Nephron progenitor cell (in vitro differentiated cells): ENCODE measurements around the gene ALDH9A1.
"Not testable (repeated sequence)": the region's sequence is repeated elsewhere in the genome, so short reads cannot be mapped to it uniquely, and the experiment has no call there.

Experiments used
- DNase-seq: peaks from one replicate; pipeline ENCODE4 v3.0.0; 2021
- H3K27ac Mint-ChIP-seq: 2 replicates; pipeline ENCODE4 v1.8.0; 2021; ENCODE audit warnings: mild to moderate bottlenecking, moderate library complexity, mixed read lengths
- H3K27me3 Mint-ChIP-seq: 2 replicates; pipeline ENCODE4 v1.8.0; 2021; ENCODE audit warnings: mild to moderate bottlenecking, low read depth, mixed read lengths; ENCODE audit not compliant: poor library complexity
- H3K36me3 Mint-ChIP-seq: 2 replicates; pipeline ENCODE4 v1.8.0; 2021; ENCODE audit warnings: low read depth, mixed read lengths
- H3K4me1 Mint-ChIP-seq: 2 replicates; pipeline ENCODE4 v1.8.0; 2021; ENCODE audit warnings: mixed read lengths
- H3K4me3 Mint-ChIP-seq: 2 replicates; pipeline ENCODE4 v1.8.0; 2021; ENCODE audit warnings: mild to moderate bottlenecking, moderate library complexity, mixed read lengths
- H3K9me3 Mint-ChIP-seq: 2 replicates; pipeline ENCODE4 v1.8.0; 2021; ENCODE audit warnings: mild to moderate bottlenecking, moderate library complexity, mixed read lengths
- TF ChIP-seq, protein P1 (sequence below): fragments of 200-600 bp; sonication (generic); IDR thresholded peaks from 2 replicates; pipeline ENCODE4 v1.5.0; 2021; ENCODE audit warnings: antibody characterized with exemption

The ALDH9A1 gene

GRCh38 chr1:165707984-165708706 lies 9.8 kb upstream of the ALDH9A1 start:
- no peaks in the 10 kb centered on the region for H3K4me1 Mint-ChIP-seq
- no peak overlapping the region for H3K27ac Mint-ChIP-seq
- DNase-seq = no peak
- no peaks in the 10 kb centered on the region for H3K36me3 Mint-ChIP-seq
- peaks cover 4% of the 10 kb centered on the region for H3K9me3 Mint-ChIP-seq
- TF ChIP-seq, protein P1, sequence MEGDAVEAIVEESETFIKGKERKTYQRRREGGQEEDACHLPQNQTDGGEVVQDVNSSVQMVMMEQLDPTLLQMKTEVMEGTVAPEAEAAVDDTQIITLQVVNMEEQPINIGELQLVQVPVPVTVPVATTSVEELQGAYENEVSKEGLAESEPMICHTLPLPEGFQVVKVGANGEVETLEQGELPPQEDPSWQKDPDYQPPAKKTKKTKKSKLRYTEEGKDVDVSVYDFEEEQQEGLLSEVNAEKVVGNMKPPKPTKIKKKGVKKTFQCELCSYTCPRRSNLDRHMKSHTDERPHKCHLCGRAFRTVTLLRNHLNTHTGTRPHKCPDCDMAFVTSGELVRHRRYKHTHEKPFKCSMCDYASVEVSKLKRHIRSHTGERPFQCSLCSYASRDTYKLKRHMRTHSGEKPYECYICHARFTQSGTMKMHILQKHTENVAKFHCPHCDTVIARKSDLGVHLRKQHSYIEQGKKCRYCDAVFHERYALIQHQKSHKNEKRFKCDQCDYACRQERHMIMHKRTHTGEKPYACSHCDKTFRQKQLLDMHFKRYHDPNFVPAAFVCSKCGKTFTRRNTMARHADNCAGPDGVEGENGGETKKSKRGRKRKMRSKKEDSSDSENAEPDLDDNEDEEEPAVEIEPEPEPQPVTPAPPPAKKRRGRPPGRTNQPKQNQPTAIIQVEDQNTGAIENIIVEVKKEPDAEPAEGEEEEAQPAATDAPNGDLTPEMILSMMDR = no peak
- H3K4me3 Mint-ChIP-seq = no peak overlapping the region
- H3K27me3 Mint-ChIP-seq = peaks cover 34% of the 10 kb centered on the region

DNA sequence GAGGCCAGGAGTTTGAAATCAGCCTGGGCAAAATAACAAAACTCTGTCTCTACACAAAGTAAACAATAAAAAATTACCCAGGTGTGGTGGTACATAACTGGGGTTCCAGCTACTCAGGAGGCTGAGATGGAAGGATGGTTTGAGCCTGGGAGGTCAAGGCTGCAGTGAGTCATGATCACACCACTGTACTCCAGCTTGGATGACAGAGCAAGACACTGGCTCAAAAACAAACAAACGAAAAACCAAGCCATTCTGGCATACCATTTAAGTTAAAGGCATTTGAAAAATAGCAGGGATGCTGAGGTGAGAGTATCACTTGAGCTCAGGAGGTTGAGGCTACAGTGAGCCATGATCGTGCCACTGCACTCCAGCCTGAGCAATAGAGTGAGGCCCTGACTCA lies 5.3 kb upstream of the ALDH9A1 start:
- no peak overlapping the region for H3K4me3 Mint-ChIP-seq
- peaks cover 3% of the 10 kb centered on the region for H3K4me1 Mint-ChIP-seq
- H3K36me3 Mint-ChIP-seq = no peaks in the 10 kb centered on the region
- no peak overlapping the region for H3K27ac Mint-ChIP-seq
- TF ChIP-seq, protein P1 = no peak
- no peak for DNase-seq
- H3K27me3 Mint-ChIP-seq = peaks cover 25% of the 10 kb centered on the region
- H3K9me3 Mint-ChIP-seq = no peaks in the 10 kb centered on the region

DNA sequence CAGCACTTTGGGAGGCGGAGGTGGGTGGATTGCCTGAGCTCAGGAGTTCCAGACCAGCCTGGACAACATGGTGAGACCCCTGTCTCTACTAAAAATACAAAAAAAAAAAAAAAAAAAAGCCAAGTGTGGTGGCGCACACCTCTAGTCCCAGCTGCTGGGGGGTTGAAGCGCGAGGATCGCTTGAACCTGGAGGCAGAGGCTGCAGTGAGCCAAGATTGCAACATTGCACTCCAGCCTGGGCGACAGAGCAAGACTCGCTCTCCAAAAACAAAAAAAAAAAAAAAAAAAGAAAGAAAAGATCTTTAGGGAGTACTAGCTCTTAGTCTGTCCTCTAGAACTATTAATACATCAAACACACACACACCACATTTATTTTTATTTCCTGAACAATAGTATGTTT lies 3.6 kb upstream of the ALDH9A1 start:
- not testable (repeated sequence) for H3K4me3 Mint-ChIP-seq, H3K9me3 Mint-ChIP-seq, H3K27ac Mint-ChIP-seq, H3K36me3 Mint-ChIP-seq, DNase-seq
- Mint-ChIP-seq H3K4me1 (peaks cover 18% of the 10 kb centered on the region), H3K27me3 (peaks cover 23% of the 10 kb centered on the region)

GRCh38 chr1:165699577-165699976 lies 1.2 kb upstream of the ALDH9A1 start:
- DNase-seq = no peak
- TF ChIP-seq, protein P1 = no peak
- Mint-ChIP-seq H3K36me3 (peaks cover 25% of the 10 kb centered on the region), H3K27ac (no peak overlapping the region), H3K4me1 (peaks cover 25% of the 10 kb centered on the region), H3K9me3 (peaks cover 3% of the 10 kb centered on the region), H3K27me3 (peaks cover 12% of the 10 kb centered on the region), H3K4me3 (no peak overlapping the region)

DNA sequence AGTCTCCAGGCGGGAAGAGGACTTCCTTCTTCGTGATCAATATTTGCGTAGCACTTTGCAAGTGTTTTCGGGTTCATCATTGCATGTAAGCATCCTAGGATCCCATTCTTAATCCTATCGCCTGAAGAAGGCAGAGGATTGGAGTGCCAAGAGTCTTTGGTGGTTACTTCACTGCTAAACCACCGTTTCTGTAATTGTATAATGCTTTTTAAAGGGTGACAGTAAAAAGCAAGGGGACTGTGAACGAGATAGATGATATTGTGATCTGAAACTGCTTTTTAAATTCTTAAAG lies 345 bp upstream of the ALDH9A1 start:
- H3K4me3 Mint-ChIP-seq = peak overlapping the region; percentile 98
- DNase-seq = no peak
- H3K4me1 Mint-ChIP-seq = peaks cover 25% of the 10 kb centered on the region
- peaks cover 12% of the 10 kb centered on the region for H3K9me3 Mint-ChIP-seq
- peak overlapping the region; percentile 70 for H3K27ac Mint-ChIP-seq
- H3K27me3 Mint-ChIP-seq = peaks cover 12% of the 10 kb centered on the region
- H3K36me3 Mint-ChIP-seq = peaks cover 34% of the 10 kb centered on the region
- TF ChIP-seq, protein P1 = no peak

- peak overlapping the region; percentile 97 for H3K27ac Mint-ChIP-seq
- peaks cover 46% of the 10 kb centered on the region for H3K36me3 Mint-ChIP-seq
- H3K9me3 Mint-ChIP-seq = peaks cover 20% of the 10 kb centered on the region
- TF ChIP-seq, protein P1 = no peak
- peaks cover 12% of the 10 kb centered on the region for H3K27me3 Mint-ChIP-seq
- H3K4me1 Mint-ChIP-seq = peaks cover 25% of the 10 kb centered on the region
- DNase-seq = no peak
- peak overlapping the region; percentile 98 for H3K4me3 Mint-ChIP-seq
These were observed 876 bp downstream of the ALDH9A1 start for GRCh38 chr1:165697491-165697880.
